ENCODE measurements around the gene DOP1B.

Gene DOP1B

DNA sequence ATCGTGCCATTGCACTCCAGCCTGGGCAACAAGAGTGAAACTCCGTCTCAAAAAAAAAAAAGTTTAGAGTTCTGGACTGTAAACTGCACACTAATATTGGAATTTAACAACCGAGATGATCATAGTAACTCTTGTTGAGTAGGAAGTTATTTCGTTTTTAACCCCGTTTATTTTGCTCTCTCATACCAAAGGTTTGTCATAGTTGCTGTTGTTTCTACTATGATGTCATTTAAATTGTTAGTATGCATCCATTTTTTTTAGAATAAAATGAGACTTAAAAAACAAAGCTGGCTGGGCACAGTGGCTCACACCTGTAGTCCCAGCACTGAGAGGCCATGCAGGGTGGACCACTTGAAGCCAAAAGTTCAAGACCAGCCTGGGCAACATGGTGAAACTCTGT is 49.3 kb downstream of the DOP1B start:
- DNase-seq (ENCODE audit: low read depth), result no peak

All from activated T-cell treated with anti-CD3 and anti-CD28 coated beads for 48 hours (primary cell).